Gastroesophageal sphincter (tissue), 3 donors: ENCODE measurements around the gene IRGC.

ENCODE experiments used
- CTCF ChIP-seq, 4 experiments: fragments of 200-600 bp in 2 of 4; fragments of 450-650 bp in 2 of 4; sonication (generic) in 1 of 4; IDR thresholded peaks; one replicate each; pipeline ENCODE4 v1.5.1; 2017 to 2019; ENCODE audit warnings: antibody characterized with exemption in 4 of 4, mild to moderate bottlenecking in 2 of 4, moderate library complexity in 2 of 4
- EP300 ChIP-seq: sonication (generic); formaldehyde crosslinking; IDR thresholded peaks from one replicate; pipeline ENCODE4 v1.6.1; 2017; ENCODE audit warnings: antibody characterized with exemption, mild to moderate bottlenecking
- POLR2A ChIP-seq, 2 donors: fragments of 450-650 bp; IDR thresholded peaks; one replicate each; pipeline ENCODE4 v1.6.1; 2017; ENCODE audit warnings: antibody characterized with exemption in 2 of 2, mild to moderate bottlenecking in 2 of 2, moderate library complexity in 1 of 2
- POLR2AphosphoS5 ChIP-seq: sonication (generic); formaldehyde crosslinking; IDR thresholded peaks from one replicate; pipeline ENCODE4 v1.6.1; 2017; ENCODE audit warnings: antibody characterized with exemption

- TF ChIP-seq POLR2AphosphoS5 = no peak
- no peak for TF ChIP-seq CTCF (IDR thresholded peaks at IDR 0.05)
- TF ChIP-seq POLR2A (IDR thresholded peaks at IDR 0.05) = no peak
- no peak for TF ChIP-seq EP300
Measured at GRCh38 chr19:43751466-43752220, 35.8 kb downstream of the IRGC start.
